ENCODE results near the gene PLA2G4A. TPM values are rescaled to one million over a fixed set of nuclear protein-coding genes. Genes with fewer than 3 reads are reported as not detected.

PLA2G4A gene
- total RNA-seq, 4 donors from 2014 or later: 7.9 to 13.4 (median 9.5) TPM

DNA sequence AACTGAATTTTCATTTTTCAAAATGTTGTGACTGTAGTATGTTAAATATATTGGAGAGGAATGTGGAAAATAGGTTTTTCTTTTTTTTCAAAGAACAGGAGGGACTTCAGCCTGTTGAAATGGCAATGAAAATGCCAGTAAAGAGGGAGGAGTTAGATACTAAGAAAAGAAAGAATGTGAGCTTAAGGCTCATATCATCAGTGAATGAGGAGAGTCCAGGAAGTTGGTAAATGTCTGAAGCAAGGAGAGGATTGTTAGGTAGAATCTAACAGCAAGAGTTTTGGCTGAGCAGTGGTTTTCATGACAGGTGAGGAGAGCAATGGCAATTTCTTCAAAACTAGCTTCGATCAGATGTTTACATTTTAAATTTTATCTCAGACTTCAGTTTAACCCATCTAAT lies 43.0 kb downstream of the PLA2G4A start:
- TF ChIP-seq, protein P1, sequence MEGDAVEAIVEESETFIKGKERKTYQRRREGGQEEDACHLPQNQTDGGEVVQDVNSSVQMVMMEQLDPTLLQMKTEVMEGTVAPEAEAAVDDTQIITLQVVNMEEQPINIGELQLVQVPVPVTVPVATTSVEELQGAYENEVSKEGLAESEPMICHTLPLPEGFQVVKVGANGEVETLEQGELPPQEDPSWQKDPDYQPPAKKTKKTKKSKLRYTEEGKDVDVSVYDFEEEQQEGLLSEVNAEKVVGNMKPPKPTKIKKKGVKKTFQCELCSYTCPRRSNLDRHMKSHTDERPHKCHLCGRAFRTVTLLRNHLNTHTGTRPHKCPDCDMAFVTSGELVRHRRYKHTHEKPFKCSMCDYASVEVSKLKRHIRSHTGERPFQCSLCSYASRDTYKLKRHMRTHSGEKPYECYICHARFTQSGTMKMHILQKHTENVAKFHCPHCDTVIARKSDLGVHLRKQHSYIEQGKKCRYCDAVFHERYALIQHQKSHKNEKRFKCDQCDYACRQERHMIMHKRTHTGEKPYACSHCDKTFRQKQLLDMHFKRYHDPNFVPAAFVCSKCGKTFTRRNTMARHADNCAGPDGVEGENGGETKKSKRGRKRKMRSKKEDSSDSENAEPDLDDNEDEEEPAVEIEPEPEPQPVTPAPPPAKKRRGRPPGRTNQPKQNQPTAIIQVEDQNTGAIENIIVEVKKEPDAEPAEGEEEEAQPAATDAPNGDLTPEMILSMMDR (IDR thresholded peaks at IDR 0.05; ENCODE audit: low read depth): no peak

DNA sequence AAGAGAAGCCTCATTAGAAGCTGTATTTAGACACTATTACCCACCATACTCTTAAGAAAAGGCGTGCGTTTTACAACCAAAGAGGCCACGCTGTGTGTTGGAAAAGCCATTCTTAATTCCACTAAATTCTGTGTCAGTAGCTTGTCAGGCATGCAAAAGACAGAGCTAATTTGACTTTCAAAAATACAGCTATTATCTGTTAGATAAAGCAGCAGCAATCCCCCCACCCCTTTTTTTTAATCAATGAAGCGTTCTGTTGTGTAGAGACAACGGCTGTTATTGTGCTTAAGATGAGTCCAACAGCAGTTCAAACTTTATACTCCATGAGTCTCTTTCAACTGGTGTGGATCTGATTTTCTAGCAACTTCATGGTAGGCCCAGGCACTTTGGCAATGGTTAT lies 43.5 kb downstream of the PLA2G4A start:
- TF ChIP-seq, protein P1 (IDR thresholded peaks at IDR 0.05; ENCODE audit: low read depth): no peak

DNA sequence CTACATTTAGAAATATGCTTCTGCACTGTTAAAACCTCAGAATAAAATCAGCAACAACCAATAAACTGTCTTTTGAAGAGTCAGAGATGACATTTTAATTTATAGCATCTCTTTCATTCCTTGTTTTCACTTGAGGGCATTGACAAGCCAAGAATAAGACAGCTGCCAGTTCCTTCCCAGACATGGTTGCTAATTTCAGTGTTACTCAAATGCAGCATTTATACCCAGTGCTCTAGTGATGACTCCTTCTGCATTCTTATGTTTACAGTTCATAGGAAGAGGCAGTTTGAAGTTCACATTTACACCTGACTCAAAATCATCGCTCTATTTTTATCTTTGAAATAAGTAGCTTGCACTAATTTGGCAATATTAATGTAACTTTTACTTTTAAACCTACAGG lies 44.9 kb downstream of the PLA2G4A start:
- TF ChIP-seq, protein P1 (IDR thresholded peaks at IDR 0.05; ENCODE audit: low read depth): no peak

DNA sequence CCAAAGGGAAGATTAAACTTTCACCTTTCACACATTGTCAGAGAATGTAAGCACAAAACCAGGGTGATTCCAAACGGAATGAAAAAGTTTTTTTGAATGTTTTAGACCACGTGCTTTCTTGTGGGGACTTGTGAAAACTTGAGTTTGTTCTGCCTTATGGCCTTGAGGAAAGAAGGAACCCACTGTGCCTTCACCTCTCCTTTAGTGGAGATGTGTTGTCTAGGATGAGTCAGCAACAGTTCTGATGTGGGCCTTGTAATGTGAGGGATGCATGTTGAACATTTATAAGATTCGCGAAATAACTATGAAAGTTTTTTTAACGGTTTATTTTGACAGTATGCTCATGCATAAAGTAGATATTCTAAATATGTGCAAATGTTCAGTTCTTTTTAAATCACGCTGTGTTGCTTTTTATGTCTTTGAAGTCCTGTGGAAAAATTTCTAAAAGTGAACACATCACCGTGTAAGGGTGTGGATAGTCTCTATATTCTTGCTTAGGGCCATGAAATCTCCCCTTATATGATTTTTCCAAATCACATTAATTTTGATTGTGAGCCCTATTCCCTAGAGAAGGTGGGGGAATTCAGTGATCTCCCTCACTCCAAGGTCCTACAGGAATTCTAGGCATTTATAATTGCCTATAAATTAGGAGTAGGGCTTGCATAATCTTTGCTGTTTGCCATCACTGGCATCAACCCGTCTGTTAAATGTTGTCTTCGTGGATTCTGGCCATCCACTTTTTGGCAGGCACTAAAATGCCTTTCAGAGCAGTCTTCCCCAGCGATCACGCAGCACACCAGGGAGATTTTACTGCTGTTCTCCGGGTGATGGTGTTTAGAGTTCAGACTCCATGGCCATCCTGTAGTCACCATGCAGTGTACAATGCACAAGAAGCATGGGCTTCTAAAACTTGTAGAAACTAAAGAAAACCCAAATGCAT lies 47.4 kb downstream of the PLA2G4A start:
- TF ChIP-seq, protein P1 (IDR thresholded peaks at IDR 0.05; ENCODE audit: low read depth): no peak

DNA sequence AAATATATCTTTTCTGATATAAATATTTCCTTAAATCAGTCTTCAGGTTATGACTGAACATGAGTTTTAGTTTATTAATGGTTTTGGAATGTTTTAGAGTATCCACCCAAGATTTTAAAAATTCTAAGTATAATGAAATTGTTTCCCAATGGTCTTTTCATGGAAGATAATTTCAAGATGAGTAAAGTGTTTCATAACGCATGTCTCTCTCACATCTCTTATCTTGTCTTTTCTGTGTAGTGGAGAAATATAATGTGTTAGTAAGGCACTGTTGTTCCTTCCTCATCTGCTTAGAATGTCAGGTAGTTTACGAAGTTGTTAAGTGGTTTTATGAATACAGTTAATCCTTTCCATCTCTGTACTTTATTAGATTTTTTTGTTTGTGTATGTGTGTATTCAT lies 49.6 kb downstream of the PLA2G4A start:
- TF ChIP-seq, protein P1 (IDR thresholded peaks at IDR 0.05; ENCODE audit: low read depth): no peak

DNA sequence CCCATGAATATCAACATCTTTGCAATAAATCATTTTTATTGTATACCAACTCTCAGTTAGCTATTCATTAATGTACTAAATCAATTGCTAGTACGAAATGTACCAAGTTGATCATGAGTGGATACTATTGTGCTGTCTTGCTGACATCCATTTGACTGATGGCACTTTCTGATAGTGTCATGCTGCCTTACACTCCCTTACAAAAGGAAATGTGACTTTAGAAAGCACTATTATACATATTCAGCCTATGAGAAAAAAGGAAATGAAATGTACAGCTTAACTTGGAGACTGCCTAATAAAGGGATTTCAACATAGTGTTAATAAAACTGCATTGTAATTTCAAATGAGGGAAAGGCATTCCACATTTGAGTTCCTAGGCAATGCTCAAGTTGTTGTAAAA lies 52.2 kb downstream of the PLA2G4A start:
- TF ChIP-seq, protein P1 (IDR thresholded peaks at IDR 0.05; ENCODE audit: low read depth): no peak

DNA sequence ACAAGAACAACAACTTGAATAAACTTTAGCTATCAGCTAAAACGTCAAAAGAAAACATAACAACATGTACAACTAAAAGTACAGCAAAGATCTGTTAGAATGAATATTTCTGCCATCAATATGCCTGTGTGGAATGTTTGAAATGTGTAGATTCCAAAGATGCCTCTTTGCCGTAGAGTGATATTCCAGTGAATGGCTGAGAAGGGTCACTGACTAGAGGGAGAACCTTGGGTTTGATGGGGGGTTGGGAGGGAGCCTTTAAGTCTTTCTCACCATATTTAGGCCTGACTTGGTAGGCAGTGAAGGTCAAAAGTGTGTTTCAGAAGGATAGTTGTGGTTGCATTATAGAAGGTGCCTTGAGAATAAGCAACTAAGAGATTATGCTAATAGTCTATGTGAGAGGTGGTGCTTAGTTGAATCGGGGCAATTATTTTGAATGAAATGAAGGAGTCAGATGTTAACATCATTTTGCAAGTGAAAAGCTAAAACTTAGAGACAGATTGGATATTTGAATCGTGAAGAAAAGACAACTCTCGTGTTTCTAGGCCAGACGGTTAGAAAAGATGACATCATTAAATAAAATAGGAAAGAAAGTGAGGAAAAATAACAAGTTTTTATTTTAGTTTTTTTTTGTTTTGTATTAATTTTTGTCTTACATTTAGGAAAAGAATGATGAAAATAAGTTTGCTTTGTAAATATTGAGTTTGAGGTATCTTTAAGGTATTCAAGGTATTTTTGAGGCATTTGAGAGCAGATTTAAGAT lies 53.8 kb downstream of the PLA2G4A start:
- TF ChIP-seq, protein P1 (IDR thresholded peaks at IDR 0.05; ENCODE audit: low read depth): no peak
